HG02981 (cell line): ENCODE measurements around the gene PSMD12.
A peak's percentile ranks its signal among the peaks of the same experiment; 100 is the strongest.
"Not testable (repeated sequence)": the region's sequence is repeated elsewhere in the genome, so short reads cannot be mapped to it uniquely, and the experiment has no call there.

Experiments
- ATAC-seq: cut with Tn5 transposase; IDR thresholded peaks from one replicate; pipeline ENCODE4 v1.9.1; 2021; ENCODE audit warnings: mild to moderate bottlenecking, moderate library complexity; ENCODE audit not compliant: unreplicated experiment

Gene PSMD12

DNA sequence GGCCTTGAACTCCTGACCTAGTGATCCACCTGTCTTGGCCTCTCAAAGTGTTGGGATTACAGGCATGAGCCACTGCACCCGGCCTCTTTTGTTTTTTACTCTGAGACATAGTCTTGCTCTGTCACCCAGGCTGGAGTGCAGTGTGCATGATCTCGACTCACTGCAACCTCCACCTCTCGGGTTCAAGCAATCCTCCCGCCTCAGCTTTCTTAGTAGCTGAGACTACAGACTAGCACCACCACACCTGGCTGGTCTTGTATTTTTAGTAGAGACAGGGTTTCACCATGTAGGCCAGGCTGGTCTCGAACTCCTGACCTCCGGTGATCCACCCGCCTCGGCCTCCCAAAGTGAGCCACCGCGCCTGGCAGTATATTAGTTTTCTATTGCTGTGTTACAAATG, 22.2 kb upstream of the PSMD12 start:
- ATAC-seq: not testable (repeated sequence)

DNA sequence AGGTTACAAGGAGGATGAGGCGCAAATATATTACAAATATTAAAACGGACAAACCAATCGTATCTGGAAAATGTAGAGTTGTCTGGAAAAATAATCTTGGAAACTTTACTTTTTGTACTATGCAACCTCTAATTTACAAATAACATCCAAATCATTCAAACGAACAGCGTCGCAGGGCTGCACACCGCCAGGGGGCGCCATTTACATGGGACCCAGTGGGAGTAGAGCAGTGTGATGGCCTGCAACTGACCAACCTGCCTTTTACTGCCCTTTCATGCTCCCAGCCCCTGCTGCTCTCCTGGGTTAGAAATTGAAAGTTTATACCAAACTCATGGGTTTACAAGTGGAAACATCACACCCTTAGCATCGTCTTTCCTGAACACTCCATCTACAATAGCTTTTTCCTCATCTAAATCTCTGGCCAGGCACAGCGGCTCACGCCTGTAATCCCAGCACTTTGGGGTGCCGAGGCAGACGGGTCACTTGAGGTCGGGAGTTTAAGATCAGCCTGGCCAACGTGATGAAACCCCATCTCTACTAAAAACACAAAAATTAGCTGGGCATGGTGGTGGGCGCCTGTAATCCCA, 20.7 kb upstream of the PSMD12 start:
- no peak for ATAC-seq

DNA sequence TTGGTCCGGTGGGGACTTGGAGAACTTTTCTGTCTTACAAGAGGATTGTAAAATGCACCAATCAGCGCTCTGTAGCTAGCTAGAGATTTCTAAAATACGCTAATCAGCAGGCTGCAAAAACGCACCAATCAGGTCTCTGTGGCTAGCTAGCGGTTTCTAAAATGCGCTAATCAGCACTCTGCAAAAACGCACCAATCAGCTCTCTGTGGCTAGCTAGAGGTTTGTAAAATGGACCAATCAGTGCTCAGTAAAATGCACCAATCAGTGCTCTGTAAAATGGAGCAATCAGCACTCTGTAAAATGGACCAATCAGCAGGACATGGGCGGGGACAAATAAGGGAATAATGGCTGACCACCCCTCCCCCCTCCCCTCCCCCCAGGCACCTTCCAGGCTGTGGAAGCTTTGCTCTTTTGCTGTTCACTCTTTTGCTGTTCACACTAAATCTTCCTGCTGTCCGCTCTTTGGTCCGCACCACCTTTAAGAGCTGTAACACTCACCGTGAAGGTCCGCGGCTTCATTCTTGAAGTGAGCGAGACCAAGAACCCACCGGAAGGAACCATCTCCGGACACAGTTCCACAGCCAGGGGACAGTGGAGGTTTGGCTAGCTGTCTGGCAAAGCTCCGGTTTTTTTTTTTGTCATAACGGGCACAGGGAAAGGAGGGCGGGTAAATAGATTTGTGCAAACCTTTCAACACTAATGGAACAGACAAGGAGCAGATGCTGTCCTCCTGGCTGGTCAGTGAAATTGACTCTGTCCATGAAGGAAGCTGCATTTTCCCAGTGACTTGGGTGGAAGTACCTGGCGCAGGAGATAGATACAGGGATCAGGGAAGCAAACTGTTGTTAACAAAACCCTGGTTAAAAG, 19.0 kb upstream of the PSMD12 start:
- no peak for ATAC-seq

DNA sequence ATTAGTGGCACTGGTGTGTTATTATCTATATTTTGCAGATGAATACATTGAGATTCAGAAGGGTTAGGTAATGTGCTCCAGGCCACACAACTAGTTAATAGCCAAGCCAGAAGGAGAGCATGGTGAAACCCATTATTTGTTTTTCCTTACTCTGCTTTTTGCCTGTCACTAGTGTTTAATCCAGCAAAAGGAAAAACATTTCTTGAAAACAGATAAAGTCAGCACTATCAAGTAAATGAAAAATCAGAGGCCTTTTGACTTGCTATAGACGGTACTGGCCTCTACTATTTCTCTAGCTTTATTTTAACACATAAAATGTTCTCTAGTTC, 15.5 kb upstream of the PSMD12 start:
- no peak for ATAC-seq

DNA sequence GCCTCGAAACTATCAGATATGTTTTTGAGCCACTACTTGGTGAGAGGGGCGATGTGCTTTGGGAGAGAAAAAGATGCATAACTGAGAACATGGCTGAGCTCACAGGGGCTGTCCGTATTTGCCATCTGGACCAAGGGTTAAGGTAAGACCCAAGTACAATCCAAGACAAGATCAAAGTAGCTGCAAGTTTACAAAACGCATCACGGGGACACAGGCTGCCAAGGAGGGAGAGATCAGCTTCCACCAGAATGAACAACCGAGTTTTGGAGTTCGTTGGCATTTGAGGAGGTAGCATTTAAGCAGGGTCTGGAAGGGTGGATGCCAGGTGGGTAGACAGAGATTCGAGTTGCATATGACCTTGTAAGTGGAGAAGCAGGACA, 12.9 kb upstream of the PSMD12 start:
- no peak for ATAC-seq

DNA sequence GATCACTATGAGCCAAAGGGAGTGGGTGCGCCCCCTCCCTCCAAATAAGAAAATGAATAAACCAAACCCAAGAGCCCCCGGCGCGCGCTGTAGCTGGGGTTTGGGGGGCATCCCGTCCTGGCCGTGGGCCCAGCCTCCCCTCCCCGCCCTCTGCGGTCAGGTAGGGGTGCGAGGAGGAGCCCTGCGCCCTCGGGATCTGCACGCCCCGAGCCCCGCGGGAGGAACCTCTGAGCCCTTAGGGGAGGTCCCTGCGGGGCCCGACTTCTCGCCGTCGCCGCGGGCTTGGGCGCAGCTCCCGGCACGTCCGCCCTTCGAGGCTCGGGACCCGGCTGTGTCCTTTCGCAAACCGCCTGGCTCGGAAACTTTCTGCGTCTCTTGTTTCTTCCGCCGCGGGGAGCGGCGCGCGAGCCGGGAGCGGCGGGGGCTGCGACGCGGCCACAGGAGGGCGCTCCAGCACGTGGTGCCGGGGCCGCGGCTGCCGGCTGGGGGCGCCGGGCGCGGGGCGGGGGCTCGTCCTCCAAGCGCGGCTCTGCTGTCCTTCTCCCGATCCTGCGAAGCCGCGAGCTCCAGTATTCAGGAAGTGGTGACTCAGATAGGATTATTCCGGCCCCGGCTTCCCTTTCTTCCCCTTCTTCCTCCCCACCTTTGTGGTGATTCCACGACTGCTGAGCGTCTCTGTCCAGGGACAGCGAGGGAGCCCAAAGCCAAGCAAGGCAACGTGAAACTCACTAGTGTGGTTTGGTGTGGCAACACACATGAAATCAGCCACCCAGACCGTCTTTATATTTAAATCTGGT, 12.3 kb upstream of the PSMD12 start:
- peak; percentile 35 for ATAC-seq

DNA sequence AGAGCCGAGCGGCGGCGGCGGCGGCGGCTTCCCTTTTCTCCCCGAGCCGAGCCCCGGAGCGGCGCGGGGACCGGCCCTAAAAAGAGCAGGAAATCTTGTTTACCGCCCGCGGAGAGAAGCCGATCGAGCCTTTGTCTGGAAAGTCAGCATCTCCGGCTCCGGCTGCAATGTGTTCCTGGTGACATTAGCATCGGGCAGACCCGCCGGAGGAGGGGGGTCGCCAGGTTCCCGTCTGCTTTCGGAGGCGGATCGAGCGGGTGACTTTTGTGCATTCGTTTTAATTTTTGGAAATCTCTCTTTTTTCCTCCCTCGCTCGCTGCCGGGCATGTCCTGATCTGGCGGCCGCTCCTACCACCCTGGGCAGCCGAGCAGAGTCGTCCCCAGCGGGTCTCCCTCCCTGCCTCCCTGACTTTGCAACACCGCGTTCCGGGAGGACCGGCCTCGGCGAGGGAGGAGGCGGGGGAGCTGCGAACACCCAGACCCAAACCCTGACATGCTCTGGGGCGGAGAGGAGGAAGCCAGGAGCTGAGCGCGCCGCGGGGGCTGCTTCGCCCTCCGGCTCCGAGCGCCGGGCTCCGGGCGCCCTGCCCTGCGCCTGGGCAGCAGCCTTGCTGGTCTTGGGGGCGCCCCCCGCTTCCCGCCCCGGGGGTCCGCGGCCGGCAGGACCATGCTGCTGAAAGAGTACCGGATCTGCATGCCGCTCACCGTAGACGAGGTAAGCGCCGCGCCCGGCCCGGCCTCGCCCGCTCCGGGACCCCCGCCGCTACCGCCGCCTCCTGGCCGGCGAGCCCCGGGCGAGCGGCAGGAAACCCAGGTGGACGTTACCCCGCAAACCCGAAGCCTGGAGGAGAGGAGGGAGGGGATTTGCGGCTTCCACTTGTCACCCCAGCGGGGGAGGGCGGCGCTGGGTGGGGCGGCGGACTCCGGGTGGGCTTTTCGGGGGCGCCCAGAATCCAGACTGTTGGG, 11.4 kb upstream of the PSMD12 start:
- peak; percentile 5 for ATAC-seq

DNA sequence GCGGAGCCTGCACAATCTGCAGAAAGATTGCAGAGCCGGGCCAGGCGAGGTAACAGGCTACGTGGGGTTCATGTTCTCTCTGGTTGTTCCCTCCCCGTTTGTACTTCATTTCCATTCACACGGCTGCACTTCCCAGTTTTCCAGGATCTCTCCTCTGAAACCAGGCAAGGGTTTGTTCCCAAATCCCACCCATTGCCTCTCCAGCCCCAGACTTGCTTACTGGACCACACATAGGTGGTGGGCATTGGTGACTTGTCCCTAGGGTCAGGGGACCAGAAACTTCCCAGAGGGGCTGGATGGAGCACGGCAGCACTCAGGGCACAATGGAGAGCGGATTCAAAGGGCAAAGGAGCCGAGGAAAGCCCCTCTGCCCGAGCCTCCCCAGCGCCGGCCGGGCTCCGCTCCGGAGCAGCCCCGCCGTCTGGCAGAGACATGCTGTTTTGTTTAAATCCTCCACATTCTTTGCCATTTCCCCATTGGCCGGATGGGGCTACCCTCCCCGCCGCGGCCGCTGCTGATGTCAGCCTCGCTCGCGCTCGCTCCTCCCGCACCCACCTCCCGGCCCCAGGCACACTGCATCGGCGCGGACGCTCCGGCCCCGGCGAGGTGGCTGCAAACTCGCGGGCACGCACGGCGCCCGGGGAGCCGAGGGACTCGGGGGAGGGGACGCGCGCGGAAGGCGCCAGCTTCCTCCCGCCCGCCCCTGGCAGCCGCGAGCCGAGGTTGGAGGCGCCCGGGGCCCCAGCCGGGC, 10.5 kb upstream of the PSMD12 start, which contains the start of gene PITPNC1:
Gene PITPNC1, plus strand, starts transcription at position 545 of the 751 bp plus-strand sequence.
- peak; percentile 82 for ATAC-seq

DNA sequence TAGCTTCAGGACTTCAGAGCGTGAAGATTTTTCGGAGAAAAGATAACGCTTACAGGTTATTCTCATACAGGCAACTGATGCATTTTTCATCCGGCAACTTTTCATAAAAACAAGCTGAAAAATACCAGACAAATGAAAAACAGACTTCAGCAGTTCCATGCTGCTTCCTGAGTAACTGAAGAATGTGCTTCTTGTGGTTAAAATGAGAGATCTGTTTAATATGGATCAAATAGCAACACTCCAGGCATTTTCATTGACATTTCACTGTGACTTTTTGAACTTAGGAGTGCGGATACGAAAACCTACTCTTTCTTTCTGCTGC, 10.0 kb upstream of the PSMD12 start:
- no peak for ATAC-seq

DNA sequence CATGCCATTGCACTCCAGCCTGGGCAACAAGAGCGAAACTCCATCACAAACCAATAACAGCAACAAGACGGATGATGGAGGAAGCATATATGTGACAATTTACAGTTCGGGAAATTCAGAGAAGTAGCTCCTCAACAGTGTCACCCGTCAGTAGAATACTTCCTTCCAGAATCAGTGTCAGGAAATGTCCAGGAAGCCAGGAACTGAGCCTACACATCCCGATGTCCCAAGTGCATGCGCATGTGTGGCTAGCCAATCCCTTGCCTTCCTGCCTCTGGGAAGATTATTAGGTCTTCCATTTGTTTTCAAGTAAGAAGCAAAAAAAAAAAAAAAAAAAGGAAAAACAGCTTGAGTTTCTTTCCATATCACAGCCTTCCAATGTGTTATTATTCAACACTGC, 9.3 kb upstream of the PSMD12 start:
- no peak for ATAC-seq

DNA sequence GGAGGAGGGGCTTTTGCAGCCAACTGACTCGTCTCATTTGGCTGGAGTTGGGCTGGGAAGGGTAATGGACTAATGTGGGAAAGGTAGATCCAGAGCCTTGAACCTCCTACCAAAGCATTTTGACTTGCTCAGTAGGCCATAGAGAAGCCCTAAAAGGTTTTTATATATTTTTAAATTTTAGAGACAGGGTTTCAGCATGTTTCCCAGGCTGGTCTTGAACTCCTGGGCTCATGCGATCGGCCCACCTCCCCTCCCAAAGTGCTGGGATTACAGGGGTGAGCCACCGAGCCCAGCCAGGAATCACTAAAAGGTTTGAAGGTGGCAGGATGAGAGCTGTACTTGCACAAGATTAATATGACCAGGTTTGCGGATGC, 8.7 kb upstream of the PSMD12 start:
- no peak for ATAC-seq

DNA sequence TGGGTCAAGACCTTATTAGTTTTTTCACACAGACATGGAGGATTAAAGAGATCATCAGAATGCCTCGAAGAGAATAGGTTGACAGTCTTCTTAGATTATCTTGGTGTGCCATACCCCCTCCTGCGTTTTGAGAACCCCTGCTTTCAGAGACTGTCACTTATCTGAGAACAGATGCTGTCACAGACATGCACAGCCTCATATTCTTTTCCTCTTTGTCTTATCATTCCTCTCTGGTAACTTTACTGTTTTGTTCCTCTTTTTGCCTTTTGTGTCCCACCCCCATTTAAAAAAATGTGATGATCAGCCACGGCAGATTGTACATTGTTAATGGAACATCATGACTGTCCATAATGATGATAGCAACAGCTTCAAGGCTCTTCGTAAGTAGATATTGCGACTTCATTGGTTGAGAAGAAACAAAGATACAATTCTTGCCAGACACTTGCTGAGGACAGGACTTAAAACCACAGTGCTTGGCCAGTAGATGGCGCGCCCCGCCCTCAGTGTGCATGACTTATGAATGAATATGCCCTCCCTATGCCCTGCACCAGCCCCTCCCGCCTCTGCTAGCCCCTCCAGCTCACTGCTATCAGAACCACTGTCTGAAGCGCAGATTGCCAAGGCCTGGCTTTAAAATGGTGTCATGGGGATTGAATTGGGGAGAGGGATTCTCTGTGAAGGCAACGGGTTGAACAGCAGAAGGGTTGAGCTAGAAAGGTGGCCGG, 8.1 kb upstream of the PSMD12 start:
- peak; percentile 37 for ATAC-seq

DNA sequence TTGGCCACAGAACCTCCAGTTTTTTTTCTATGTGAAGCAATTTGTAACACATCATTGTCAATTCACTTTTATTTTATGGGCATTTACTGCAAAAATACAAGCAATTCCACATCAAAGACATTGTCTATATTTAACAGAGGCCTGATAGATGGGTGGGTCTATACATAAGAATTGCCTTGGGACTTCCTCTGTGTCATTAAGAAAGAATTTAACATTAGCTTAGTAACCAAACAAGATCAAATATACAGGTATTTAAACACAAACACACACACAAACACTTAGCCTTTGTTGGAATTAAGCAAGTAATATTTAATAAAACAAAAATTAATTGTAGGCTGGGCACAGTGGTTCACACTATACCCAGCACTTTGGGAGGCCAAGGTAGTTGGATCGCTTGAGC, 6.4 kb upstream of the PSMD12 start:
- no peak for ATAC-seq

DNA sequence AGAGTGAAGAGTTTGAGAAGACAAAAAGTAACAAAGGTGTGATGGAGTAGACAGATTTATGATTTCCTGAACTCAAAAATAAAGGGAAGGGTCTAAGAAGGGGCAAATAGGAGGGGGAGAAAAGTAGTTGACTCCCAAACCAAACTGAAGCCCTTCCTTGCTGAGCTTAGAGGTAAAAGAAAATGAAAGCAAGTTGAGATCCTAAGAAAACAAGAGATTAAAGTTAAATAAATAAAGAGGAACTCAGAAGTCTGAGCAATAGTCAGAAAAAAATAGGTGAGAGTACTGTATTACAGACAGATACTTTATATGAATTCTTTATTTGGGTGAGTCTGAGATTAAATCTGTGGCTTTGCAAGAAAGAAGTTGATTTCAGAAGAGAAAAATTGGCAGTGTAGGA, 3.3 kb upstream of the PSMD12 start:
- ATAC-seq: no peak

DNA sequence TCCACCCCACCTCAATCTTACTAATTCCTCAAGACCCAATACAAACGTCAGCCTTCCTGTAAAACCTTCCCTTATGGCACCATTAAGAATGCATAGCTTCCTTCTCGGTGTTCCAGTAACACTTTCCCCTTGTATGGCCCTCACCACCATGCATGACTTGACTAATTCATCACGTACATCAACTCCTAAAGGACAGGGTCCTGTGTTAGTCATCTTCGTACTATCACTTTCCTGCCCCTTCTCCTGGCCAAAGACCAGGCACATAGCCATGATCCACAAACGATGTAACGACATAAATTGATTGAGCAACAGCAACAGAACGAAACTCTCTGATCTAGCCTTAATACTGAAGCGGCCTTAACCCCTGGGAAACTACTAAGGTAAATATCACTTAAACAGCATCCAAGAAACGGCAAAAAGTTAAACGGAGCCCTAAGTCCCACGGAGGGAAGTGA, 612 bp downstream of the PSMD12 start:
- ATAC-seq: peak; percentile 21

DNA sequence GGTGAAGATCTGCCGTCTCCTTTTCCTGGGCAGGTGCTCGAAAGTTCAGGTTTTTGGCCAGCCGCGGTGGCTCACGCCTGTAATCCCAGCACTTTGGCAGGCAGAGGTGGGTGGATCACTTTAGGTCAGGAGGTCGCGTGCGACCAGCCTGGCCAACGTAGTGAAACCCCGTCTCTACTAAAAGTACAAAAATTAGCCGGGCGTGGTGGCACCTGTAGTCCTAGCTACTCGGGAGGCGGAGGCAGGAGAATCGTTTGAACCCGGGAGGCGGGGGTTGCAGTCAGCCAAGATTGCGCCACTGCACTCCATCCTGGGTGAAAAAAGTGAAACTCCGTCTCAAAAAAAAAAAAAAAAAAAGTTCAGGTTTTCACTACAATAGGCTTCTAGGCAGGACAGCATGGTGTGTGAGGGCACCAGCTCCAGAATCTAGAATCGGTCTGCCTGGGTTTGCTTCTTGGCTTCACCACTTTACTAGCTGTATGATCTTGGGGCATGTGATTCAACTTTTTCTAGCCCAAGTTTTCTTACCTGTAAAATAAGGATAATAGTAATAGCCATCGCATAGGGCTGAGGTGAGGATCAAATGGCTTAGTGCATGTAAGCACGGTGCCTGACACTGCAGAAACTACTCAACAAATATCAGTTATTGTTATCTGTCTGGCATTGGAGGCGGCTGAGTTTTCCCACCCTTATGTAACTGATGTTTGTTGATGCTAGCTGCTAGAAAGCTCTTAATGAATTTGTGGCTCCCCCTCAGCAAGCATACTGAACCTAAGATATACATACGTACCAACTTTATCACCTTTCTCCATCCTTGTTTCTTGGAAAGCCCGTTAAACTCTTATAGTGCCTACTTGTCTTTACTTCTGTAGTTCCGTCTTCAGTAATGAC, 1.3 kb downstream of the PSMD12 start:
- no peak for ATAC-seq

DNA sequence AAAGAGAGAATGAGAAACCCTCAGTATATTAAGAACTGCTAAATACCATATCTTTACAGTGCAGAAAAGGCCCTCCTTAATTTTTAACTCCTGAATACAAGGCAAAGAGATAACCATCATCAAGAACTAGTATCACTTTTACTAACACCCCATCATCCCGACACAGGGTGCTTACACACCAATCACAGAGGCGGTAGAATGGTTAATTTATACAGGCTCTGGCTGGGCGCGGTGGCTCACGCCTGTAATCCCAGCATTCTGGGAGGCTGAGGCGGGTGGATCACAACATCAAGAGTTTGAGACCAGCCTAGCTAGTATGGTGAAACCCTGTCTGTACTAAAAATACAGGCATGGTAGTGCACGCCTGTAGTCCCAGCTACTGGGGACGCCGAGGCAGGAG, 4.2 kb downstream of the PSMD12 start:
- ATAC-seq: no peak

DNA sequence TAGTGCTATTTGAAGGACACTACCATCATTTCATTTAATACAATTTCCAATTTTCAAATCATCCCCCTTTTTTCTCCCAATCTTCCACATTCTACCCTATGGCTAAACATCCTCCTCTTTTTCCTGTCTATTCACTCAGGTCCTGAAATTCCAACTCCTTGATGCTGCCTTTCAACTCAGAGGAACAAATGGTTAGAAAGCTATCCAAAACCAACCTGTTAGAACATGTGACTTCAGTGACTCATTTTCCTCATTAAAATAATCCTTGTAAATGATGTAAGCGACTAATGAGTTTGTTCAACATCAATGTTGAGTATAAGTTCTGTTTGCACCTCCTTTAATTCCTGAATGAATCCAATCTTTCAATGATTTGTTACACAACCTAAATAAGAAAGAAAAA, 5.5 kb downstream of the PSMD12 start:
- no peak for ATAC-seq
